CD14-positive monocyte (primary cell): Measurements from ENCODE around the gene FAM83F. TPM values are rescaled to one million over a fixed set of nuclear protein-coding genes. Genes with fewer than 3 reads are reported as not detected.

Experiments used
- DNase-seq, 3 donors: peaks; one replicate each; pipeline ENCODE4 v3.0.0-alpha.2; 2011 to 2022
- H2AFZ ChIP-seq: 2 replicates; pipeline ENCODE4 v1.6.0; 2012; ENCODE audit warnings: mild to moderate bottlenecking, low read depth, low read length, inconsistent platforms; ENCODE audit not compliant: insufficient read depth, poor library complexity, severe bottlenecking
- H3K27ac ChIP-seq, 2 donors: 1 replicate in 1 of 2; 2 replicates in 1 of 2; pipeline ENCODE4 v1.5.1; 2012 to 2013; ENCODE audit warnings: low read length in 2 of 2, control low read depth in 1 of 2, inconsistent platforms in 1 of 2, low read depth in 1 of 2, mild to moderate bottlenecking in 1 of 2
- H3K27me3 ChIP-seq, 2 donors: one replicate each; pipeline versions ENCODE4 v1.6.0 to v1.6.1; 2011 to 2013; ENCODE audit warnings: low read length in 2 of 2; ENCODE audit not compliant: control insufficient read depth in 2 of 2, insufficient read depth in 2 of 2
- H3K36me3 ChIP-seq, 2 donors: replicated peaks in 1 of 2; 1 replicate in 1 of 2; 2 replicates in 1 of 2; pipeline versions ENCODE4 v1.5.1 to v1.6.1; 2012 to 2013; ENCODE audit warnings: low read length in 2 of 2, control low read depth in 1 of 2, inconsistent platforms in 1 of 2, mild to moderate bottlenecking in 1 of 2; ENCODE audit not compliant: insufficient read depth in 2 of 2, control insufficient read depth in 1 of 2
- H3K4me1 ChIP-seq, 2 donors: 1 replicate in 1 of 2; 2 replicates in 1 of 2; pipeline versions ENCODE4 v1.5.1 to v1.6.1; 2012 to 2013; ENCODE audit warnings: low read length in 2 of 2, control low read depth in 1 of 2, inconsistent platforms in 1 of 2, mild to moderate bottlenecking in 1 of 2, moderate library complexity in 1 of 2; ENCODE audit not compliant: insufficient read depth in 2 of 2, control insufficient read depth in 1 of 2
- H3K4me2 ChIP-seq: replicated peaks from 2 replicates; pipeline ENCODE3; 2012; ENCODE audit warnings: low read length, moderate library complexity, mild to moderate bottlenecking; ENCODE audit not compliant: poor library complexity, severe bottlenecking; ENCODE audit errors: extremely low read depth
- H3K4me3 ChIP-seq, 3 experiments: fragments of 200-600 bp in 1 of 3; sonication (generic) in 1 of 3; replicated peaks in 1 of 3; 1 replicate in 2 of 3; 2 replicates in 1 of 3; pipeline ENCODE4 v1.5.1; 2011 to 2013; ENCODE audit warnings: low read length in 3 of 3, mild to moderate bottlenecking in 3 of 3, control low read depth in 2 of 3, low read depth in 2 of 3, inconsistent platforms in 1 of 3, moderate library complexity in 1 of 3
- H3K79me2 ChIP-seq: 2 replicates; pipeline ENCODE4 v1.6.0; 2012; ENCODE audit warnings: mild to moderate bottlenecking, control low read depth, inconsistent platforms, low read length, moderate library complexity; ENCODE audit not compliant: insufficient read depth
- H3K9ac ChIP-seq: 2 replicates; pipeline ENCODE4 v1.6.0; 2017; ENCODE audit warnings: low read length, mild to moderate bottlenecking; ENCODE audit not compliant: insufficient read depth, poor library complexity, severe bottlenecking
- H3K9me3 ChIP-seq, 2 donors: replicated peaks in 1 of 2; 1 replicate in 1 of 2; 2 replicates in 1 of 2; pipeline versions ENCODE4 v1.5.1 to v1.6.1; 2012 to 2013; ENCODE audit warnings: low read length in 2 of 2, control low read depth in 1 of 2; ENCODE audit not compliant: control insufficient read depth in 1 of 2, insufficient read depth in 1 of 2
- H4K20me1 ChIP-seq: 2 replicates; pipeline ENCODE4 v1.6.0; 2012; ENCODE audit warnings: mild to moderate bottlenecking, low read length, control low read depth, moderate library complexity; ENCODE audit not compliant: insufficient read depth
- H3K27ac Mint-ChIP-seq, 7 donors: one replicate each; pipeline ENCODE4 v1.8.0; 2020; ENCODE audit warnings: mild to moderate bottlenecking in 7 of 7, mixed read lengths in 7 of 7, moderate library complexity in 6 of 7, inconsistent platforms in 2 of 7
- H3K27me3 Mint-ChIP-seq, 3 donors: one replicate each; pipeline ENCODE4 v1.8.0; 2021 to 2022; ENCODE audit warnings: low read depth in 3 of 3, mild to moderate bottlenecking in 3 of 3, mixed read lengths in 3 of 3, moderate library complexity in 3 of 3, inconsistent platforms in 1 of 3
- H3K36me3 Mint-ChIP-seq, 2 donors: one replicate each; pipeline ENCODE4 v1.8.0; 2020; ENCODE audit warnings: mixed read lengths in 2 of 2, inconsistent platforms in 1 of 2, mild to moderate bottlenecking in 1 of 2
- H3K4me1 Mint-ChIP-seq: one replicate; pipeline ENCODE4 v1.8.0; 2020; ENCODE audit warnings: mild to moderate bottlenecking, mixed read lengths
- H3K4me3 Mint-ChIP-seq, 2 donors: one replicate each; pipeline ENCODE4 v1.8.0; 2020; ENCODE audit warnings: mild to moderate bottlenecking in 2 of 2, mixed read lengths in 2 of 2, moderate library complexity in 1 of 2
- H3K9me3 Mint-ChIP-seq, 7 donors: one replicate each; pipeline ENCODE4 v1.8.0; 2020 to 2022; ENCODE audit warnings: mixed read lengths in 7 of 7, mild to moderate bottlenecking in 6 of 7, moderate library complexity in 6 of 7, inconsistent platforms in 2 of 7
- CTCF ChIP-seq: fragments of 200-600 bp; IDR thresholded peaks from one replicate; pipeline ENCODE4 v1.8.0; 2022; ENCODE audit warnings: antibody characterized with exemption, mild to moderate bottlenecking
- WGBS: methylation state at CpG from one replicate; pipeline ENCODE4 v1.1.5; 2013; ENCODE audit warnings: missing lambda C conversion rate; ENCODE audit not compliant: insufficient coverage; 5-methylcytosine and 5-hydroxymethylcytosine counted together
- intact Hi-C, 2 donors: fragments of 100-400 bp; cut with micrococcal nuclease; formaldehyde crosslinking; loops; one replicate each; pipeline versions ENCODE4 v1.15.0 to v1.15.1; 2023
- polyA plus RNA-seq, 3 donors: library from polyadenylated mRNA; depleted of rRNA in 1 of 3; unstranded in 2 of 3; stranded (reverse) in 1 of 3; fragments of 300-500 nt in 2 of 3; fragments of >200 nt in 1 of 3; fragmentation: Illumina TruSeq in 2 of 3; gene quantifications; 1 replicate in 2 of 3; 2 replicates in 1 of 3; pipeline ENCODE4 v1.2.3, GENCODE V29; 2012 to 2021

FAM83F gene
- polyA plus RNA-seq, 3 donors, result 0.01 TPM; not detected in 2

DNA sequence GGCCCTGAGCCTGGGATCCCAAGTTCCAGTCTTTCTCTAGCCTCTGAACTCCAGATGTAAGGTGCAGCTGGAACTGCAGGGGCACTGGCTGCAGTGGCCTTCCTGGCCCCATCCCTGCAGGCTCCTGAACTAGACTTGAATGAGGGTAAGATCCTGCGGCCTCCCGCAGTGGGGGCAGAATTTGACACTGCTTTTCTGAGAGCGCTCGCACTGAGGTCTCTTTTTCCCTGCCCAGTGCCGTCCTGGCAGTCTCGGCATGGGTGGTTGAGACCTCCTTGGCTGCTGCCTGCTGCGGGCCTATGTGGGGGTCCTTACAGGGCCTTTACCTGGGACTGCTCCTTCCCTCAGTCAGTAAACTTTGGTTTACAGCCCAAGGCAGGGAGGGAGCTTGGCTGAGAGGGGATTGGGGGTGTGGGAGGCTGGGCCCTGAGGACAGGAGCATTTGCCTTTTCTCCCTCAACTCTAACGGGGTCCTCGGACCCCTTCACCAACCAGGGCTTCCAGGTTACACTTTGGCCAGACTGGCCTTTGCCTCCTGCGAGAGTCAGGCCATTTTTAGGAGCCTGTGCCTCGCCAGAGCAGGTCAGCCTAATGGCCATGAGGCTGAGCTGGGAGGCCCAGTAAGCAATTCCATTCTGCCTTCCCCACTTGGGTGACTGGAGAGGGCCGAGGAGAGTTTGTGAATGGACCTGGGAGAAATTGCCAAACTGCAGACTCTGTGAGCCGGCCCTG is 35.4 kb downstream of the FAM83F start:
- Histone ChIP-seq H4K20me1 (no peaks in the 10 kb centered on the region), H3K9ac (no peak overlapping the region), H2AFZ (no peak overlapping the region), H3K9me3 (no peaks in the 10 kb centered on the region), H3K36me3 (no peaks in the 10 kb centered on the region), H3K4me3 (no peak overlapping the region), H3K4me2 (no peak overlapping the region), H3K27ac (no peak overlapping the region), H3K79me2 (no peaks in the 10 kb centered on the region), H3K4me1 (no peaks in the 10 kb centered on the region), H3K27me3 (no peaks in the 10 kb centered on the region)
- Mint-ChIP-seq H3K27ac (no peak overlapping the region), H3K9me3 (no peaks in the 10 kb centered on the region), H3K4me1 (no peaks in the 10 kb centered on the region), H3K27me3 (peaks cover 2 to 5% (median 3%) of the 10 kb centered on the region in 3 donors), H3K4me3 (no peak overlapping the region), H3K36me3 (no peaks in the 10 kb centered on the region)
- intact Hi-C loops, result loop anchor here in 1 of 2 donors (5.0 kb wide), 1 partner anchor 493 kb away; no protein-coding TSS in a partner anchor
- 96% methylated on average over 10 of the region's 13 CpGs for WGBS
- no peak for DNase-seq
- no peak for TF ChIP-seq CTCF

GRCh38 chr22:40030758-40031095 is 36.0 kb downstream of the FAM83F start:
- no peak overlapping the region for H3K4me3 Mint-ChIP-seq

More at GRCh38 chr22:40030758-40031095, 36.0 kb downstream of the FAM83F start:
- intact Hi-C loops, result loop anchor here in 1 of 2 donors (5.0 kb wide), 1 partner anchor 493 kb away; no protein-coding TSS in a partner anchor
- H3K4me1 ChIP-seq, result no peaks in the 10 kb centered on the region
- no peaks in the 10 kb centered on the region for H3K36me3 ChIP-seq
- H3K79me2 ChIP-seq, result no peaks in the 10 kb centered on the region
- no peak overlapping the region for H3K4me3 ChIP-seq
- H2AFZ ChIP-seq, result no peak overlapping the region
- H3K27ac ChIP-seq, result no peak overlapping the region
- DNase-seq, result no peak
- no peak for TF ChIP-seq CTCF
- H3K27me3 ChIP-seq, result no peaks in the 10 kb centered on the region
- no peaks in the 10 kb centered on the region for H4K20me1 ChIP-seq
- peaks cover 2 to 6% (median 3%) of the 10 kb centered on the region in 3 donors for H3K27me3 Mint-ChIP-seq
- H3K36me3 Mint-ChIP-seq, result no peaks in the 10 kb centered on the region
- H3K9me3 Mint-ChIP-seq, result no peaks in the 10 kb centered on the region
- no peak overlapping the region for H3K9ac ChIP-seq
- no peak overlapping the region for H3K4me2 ChIP-seq
- 67% methylated on average over 3 of the region's 4 CpGs for WGBS
- no peak overlapping the region for H3K27ac Mint-ChIP-seq
- no peaks in the 10 kb centered on the region for H3K4me1 Mint-ChIP-seq
- H3K9me3 ChIP-seq, result no peaks in the 10 kb centered on the region
